ENCODE data around the gene VPS13D.

DNA sequence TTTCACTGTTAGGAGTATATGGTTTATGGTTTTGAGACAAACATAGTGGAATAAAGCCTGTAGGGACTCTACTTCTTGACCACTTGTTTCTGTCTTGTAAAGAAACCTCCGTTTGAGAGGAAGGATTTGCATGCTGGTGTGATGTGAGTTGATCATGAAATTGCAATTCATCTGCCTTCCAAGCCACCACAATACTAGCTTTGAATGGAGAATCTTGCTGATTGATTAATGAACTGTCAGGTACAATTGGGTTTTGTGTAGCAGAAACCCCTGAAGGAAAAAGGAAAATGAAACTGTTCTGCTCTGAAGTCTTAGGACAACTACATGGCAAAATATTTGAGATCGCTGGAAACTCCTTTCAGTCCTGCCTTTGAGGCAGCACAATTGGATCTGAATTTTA is 90.7 kb downstream of the VPS13D start:
- TF ChIP-seq CTCF (IDR thresholded peaks at IDR 0.05) (no peak), POLR2A (IDR thresholded peaks at IDR 0.05) (no peak)

Data from uterus (tissue), 2 donors.